Measurements from ENCODE around the gene HGF.

Gene HGF

DNA sequence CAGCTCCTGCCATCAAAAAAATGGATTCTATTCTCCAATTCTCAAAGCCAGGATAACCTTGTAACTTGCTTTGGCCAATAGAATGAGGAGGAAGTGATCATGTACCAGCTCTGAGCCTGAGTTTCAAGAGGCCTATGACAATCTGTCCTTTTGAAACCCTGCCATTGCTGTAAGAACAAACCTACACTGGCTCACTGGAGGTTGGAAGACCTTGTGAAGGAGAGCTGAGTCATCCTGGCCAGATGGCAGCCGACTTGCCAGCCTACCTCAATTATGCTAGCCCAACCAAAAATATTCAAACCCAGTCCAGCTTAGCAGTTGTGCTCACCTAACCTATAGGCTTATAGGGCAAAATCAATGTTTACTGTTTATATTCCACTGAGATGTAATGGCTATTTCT, 93.0 kb downstream of the HGF start:
- no peak for DNase-seq

DNA sequence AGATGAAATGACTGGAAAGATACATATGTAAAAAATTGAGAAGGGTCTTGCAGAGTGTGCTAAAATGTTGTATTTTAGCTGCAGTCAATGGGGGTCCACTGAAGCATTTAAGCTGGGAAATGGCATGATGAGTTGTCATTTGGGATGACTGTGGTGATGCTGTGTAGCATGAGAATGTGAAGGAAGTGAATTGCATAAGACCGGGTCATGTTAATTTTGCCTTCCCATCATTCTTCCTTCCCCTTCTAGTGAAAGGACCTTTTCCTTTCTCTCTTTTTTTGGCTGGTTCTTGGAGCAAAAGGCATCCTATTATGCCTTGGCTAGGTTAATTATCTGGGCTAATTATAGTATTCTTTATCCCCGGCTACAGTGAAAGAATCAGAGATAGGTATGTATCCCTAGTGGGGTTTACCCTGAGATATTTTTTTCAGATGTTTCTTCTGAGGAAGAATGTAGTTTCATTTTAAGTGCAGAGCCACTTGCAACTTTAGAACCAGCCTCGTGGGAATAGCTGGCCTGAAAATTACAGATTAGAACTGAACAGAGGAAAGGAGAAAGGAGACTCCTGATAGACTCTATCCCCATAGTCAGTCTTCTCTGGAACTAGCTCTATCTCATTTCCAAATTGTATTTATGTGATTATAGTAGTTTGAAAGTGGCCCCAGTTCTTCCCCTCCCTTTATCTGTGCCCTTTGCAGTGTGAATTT, 93.6 kb downstream of the HGF start:
- no peak for DNase-seq

DNA sequence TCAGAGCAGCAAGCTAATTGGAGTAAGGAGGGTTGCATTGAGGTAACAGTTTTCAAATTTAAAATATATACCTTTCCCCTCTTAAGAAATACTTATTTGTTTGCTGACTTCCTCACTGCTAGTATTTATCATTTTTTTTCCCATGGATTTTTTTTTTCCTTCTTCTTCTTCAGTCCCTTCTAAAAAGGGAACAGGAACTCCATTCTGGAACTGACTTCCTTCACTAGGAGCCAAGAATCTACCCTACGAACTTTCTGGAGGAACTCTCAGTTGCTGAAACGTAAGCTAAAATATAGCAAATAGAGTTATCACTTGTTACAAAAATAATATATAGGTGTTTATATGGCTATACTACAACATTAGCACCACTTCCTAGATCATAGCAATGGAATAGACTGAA, 95.4 kb downstream of the HGF start:
- DNase-seq: no peak

DNA sequence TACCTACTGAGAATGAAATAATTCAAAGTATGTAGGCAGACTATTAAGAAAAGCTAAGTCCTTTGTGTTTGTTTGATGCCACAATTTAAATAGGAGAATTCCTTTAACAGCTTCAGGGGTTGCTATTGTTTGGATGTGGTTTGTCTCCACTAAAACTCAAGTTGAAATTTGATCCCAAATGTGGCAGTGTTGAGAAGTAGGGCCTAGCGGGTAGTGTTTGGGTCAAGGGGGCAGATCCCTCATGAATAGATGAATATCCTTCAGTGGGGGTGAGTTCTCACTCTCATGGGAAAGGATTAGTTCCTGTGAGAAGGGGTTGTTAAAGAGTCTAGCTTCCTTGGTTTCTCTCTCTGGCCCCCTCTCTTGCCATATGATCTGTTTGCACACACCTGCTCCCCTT, 97.0 kb downstream of the HGF start:
- DNase-seq: no peak

DNA sequence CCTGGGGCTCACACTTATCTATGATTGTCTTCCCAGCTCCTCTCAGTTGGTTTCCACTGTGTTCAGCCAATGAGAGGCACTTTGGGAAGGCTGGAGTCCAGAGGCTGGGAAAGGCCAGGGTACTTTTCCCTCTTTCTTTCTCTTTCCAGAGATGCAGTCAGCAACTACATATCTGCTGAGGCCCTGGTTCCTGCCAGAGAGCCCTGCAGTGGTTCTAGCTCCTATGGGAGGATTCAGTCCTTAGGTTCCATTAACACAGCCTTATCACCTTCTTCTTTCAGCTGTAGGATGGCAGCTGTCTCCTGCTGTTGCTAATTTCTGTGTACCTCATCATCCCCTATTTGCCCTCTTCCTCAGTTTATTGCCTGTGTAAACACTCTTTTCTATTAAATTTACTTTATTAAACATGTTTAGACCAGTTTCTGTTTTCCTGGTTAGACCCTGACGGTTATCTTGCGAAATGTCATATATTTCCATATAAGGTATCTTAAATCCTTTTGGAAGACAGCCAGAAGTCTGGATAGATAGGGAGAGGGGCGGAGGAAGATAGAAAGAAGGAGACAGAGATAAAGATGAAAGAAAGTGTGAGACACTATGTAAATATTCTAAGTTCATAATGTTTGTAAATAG, 100.3 kb downstream of the HGF start:
- no peak for DNase-seq

DNA sequence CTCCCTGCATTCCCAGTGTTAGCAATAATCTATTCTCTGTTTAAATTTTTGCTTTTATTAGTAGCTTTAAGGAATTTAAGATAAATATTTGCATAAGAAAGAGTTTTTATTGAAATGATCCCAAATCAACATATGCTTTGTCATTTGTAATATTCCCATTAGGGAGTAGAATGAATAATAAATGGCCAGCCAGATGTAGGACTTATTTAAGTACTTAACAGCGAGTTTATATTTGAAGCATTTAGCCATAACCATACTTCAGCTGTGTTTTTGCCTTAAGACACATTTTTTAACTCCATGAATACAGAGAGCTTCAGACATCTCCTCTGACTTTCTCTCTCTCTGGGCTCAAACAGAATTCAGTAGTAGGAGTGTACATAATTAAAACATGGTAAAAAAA, 103.6 kb downstream of the HGF start:
- DNase-seq: no peak

DNA sequence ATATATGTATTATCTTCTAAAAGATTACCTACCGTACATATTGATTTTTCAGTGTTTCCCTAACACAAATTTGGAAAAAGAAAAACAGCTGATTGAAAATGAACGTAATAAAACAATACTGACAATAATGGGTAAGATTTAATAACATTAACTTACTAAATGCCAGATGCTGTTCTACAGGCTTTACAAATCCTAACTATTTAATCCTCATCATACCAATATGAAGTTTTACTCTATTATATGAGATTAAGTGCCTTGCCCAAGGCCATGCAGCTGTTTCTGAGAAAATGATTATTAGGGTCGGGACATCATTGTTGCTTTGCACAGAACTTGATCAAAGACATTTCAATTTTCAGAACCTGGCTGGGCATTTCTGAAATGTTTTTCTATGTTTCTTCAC, 104.6 kb downstream of the HGF start:
- DNase-seq: no peak

DNA sequence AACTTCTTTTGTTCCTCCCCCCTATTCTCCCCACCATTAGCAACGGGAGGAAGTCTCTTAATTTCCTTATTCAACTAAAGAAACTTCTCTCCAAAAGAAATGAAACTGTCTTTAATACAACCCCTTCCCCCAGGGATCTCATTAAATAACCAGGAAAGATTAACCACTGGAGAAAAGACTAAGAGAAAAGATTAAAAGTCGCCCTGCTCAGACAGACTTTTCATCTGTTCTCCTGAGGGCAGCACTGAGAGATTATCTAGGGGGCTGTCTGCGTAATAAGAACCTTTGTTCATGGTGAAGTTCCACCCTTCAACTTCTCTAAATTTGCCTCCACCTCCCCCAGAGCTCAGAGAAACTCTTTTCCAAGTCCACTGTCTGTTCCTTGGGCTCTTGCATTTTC, 105.5 kb downstream of the HGF start:
- no peak for DNase-seq

DNA sequence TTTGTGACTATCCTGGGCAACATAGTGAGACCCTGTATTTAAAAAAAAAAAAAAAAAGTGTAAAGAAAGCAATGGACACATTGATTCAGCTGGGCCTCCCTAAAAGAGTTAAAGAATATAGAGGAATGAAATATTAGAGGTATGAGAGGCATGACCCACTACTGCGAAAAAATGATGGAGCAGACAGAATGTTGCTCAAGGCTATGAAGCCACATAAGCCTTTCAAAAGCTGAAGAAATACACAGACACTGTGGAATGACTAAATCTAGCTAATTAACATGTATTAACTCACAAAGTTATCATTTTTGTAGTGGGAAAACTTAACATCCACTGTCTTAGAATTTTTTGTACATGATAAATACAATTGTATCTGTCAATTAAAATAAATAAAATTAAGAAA, 107.3 kb downstream of the HGF start:
- DNase-seq: no peak

DNA sequence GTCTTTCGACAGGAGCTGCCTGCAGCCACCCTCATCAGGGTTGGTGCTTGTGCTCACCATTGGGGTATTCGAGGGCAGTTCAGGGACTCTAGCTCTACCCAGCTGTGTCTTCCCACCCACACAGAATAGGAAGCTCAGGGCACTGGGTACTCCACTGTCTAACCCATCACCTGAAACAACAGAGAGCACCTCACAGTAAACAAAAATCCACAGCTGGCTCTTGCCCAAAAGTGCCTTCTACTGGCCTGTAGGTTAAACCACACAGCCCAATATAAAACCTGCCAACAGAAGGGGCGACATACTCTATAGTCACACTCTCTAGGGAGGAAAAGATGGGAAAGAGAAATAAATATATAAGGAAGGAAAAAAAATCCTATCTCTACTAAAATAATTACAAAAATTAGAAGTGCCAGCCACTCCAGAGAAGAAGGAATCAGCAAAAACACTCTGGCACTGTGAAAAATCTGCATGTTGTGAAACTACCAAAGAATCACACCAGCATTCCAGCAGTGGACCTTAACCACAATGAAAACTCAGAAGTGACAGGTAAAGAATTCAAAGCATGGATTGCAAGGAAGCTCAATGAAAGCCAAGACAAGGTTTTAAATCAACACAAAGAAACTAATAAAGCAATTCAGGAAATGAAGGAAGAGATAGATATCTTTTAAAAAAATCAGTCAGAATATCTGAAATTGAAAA, 110.0 kb downstream of the HGF start:
- DNase-seq: no peak

DNA sequence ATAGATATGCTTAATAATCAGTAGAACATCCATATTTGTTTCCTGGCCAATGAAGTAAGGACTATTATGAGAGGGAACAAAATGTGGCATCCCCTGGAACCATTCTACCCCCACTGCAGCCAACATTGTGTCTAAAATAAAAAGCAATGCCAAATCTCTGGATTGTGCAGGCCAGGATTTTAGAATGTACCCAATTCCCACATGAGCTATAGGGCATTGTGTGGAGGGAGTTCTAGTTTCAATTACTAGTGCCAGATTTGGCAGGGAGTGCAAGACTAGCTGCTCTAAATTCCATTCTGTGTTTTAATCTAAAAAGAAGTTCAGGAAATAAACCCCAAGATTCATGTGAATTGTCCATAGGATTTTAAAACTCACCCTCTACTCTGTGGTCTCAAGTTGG, 112.3 kb downstream of the HGF start:
- DNase-seq: no peak

DNA sequence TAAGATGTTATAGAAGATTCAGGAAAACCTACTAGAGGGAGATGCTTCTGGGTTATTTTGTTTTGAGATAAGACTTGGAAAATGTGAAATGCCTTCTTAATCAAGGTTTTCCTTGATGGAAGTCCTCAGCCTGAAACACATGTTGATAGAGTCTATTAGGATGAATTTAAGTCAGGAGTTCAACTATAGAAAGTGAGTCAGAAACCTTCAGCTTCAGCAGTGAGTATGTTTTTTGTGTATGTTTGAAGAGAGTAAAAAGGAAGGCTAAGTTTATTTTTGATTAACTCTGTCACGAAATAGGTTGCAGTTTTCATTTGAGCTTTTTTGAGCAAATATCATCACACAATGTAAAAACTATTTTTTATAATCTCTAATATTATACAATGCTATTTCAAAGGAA, 114.6 kb downstream of the HGF start:
- no peak for DNase-seq

DNA sequence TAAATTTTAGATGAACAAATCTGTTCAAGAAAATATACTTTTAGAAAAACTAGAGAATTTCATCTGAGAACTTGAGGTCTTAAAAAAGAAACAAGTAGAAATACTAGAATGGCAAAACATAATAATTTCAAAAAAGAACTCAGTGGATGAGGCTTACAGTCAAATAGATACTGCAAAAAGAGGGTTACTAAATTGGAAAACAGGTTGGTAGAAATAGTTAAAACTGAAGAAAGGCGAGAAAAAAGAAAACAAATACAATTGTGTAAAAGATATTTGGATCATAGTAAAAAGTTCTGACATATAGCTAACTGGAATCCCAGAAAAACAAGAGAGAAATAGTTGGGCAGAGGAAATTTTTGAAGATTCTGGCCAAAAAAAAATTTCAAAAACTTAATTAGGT, 117.6 kb downstream of the HGF start:
- no peak for DNase-seq

Data from NCI-H774 (cell line).